Measurements from ENCODE around the gene EFCAB8.
"Not testable (repeated sequence)": the region's sequence is repeated elsewhere in the genome, so short reads cannot be mapped to it uniquely, and the experiment has no call there.

EFCAB8 gene

DNA sequence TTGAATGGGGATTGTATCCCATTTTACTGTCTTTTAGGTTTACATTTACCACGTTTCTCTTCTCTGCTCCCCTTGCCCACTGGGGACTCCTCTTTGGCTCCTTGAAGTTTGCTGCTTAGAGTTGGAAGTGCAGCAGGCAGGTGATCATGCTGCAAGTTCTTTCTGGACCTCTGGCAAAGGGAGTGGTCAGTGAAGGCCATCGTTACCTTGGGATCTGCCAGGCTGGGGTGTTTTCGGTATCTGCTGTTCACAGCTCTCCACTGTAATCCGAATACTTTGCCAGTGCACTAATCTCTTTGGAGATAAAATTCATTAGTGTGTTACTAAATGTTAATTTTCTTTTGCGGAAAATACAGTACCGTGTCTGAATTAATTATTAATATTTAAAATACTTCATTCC is 9.1 kb upstream of the EFCAB8 start:
- TF ChIP-seq, protein P1, sequence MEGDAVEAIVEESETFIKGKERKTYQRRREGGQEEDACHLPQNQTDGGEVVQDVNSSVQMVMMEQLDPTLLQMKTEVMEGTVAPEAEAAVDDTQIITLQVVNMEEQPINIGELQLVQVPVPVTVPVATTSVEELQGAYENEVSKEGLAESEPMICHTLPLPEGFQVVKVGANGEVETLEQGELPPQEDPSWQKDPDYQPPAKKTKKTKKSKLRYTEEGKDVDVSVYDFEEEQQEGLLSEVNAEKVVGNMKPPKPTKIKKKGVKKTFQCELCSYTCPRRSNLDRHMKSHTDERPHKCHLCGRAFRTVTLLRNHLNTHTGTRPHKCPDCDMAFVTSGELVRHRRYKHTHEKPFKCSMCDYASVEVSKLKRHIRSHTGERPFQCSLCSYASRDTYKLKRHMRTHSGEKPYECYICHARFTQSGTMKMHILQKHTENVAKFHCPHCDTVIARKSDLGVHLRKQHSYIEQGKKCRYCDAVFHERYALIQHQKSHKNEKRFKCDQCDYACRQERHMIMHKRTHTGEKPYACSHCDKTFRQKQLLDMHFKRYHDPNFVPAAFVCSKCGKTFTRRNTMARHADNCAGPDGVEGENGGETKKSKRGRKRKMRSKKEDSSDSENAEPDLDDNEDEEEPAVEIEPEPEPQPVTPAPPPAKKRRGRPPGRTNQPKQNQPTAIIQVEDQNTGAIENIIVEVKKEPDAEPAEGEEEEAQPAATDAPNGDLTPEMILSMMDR (conservative IDR thresholded peaks at IDR 0.05; ENCODE audit: control insufficient read depth, insufficient read depth, low read depth, low read length), result no peak
- DNase-seq (ENCODE audit: low read depth), result no peak
- no peak overlapping the region for H3K4me3 ChIP-seq (ENCODE audit: control insufficient read depth, low read depth, low read length)

DNA sequence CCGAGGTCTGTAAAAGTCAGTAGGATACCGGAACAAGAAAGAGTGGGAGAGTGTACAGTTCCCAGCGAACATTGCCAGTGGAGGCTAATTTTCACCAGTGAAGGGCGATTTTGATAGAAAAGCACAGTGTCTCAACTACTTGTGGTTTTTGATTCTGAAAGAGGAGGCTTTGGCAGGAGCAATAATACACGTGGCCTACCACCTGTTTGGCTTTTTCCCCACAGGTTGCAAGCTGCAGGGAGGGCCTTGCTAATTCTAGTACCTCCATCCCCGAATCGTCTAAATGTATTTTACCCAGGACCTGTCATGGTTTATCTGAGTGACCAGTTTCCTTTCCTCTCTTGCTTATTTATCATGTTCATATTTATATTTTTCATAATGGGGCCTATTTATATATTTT is 3.3 kb upstream of the EFCAB8 start:
- TF ChIP-seq, protein P1 (conservative IDR thresholded peaks at IDR 0.05; ENCODE audit: control insufficient read depth, insufficient read depth, low read depth, low read length), result no peak
- no peak for DNase-seq (ENCODE audit: low read depth)
- no peak overlapping the region for H3K4me3 ChIP-seq (ENCODE audit: control insufficient read depth, low read depth, low read length)

DNA sequence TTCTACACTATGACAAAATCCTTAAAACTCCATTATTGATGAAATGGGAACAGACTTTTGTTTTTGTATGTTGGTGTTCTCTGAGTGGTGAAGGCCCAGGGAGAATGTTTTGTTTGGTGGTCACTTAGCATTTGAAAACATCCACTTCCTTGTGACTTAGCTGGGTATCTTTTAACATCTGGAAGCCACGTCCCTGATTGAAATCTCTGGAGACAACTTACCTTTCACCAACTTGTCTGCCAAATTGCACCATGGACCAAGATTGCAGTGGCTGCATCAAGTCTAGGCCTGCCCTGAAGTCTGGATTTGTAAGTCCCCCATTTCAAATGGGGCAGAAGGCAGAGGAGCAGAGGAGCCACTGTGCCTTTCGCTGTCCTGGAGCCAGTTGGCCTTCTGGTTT is 534 bp upstream of the EFCAB8 start:
- TF ChIP-seq, protein P1 (conservative IDR thresholded peaks at IDR 0.05; ENCODE audit: control insufficient read depth, insufficient read depth, low read depth, low read length), result no peak
- no peak overlapping the region for H3K4me3 ChIP-seq (ENCODE audit: control insufficient read depth, low read depth, low read length)
- DNase-seq (ENCODE audit: low read depth), result peak; percentile 7

DNA sequence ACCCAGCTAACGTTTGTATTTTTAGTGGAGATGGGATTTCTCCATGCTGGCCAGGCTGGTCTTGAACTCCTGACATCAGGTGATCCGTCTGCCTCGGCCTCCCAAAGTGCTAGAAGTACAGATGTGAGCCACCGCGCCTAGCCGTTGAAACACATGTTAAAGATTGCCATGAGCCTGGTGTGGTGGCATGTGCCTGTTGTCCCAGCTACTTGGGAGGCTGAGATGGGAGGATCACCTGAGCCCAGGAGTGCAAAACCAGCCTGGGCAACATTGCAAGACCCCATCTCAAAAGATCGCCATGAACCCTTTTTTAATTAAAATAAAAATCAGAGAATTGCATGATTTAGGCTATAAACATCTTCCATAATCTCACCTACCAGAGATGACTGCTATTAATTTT is 2.7 kb downstream of the EFCAB8 start:
- TF ChIP-seq, protein P1 (conservative IDR thresholded peaks at IDR 0.05; ENCODE audit: control insufficient read depth, insufficient read depth, low read depth, low read length), result no peak
- no peak for DNase-seq (ENCODE audit: low read depth)
- H3K4me3 ChIP-seq (ENCODE audit: control insufficient read depth, low read depth, low read length), result no peak overlapping the region

DNA sequence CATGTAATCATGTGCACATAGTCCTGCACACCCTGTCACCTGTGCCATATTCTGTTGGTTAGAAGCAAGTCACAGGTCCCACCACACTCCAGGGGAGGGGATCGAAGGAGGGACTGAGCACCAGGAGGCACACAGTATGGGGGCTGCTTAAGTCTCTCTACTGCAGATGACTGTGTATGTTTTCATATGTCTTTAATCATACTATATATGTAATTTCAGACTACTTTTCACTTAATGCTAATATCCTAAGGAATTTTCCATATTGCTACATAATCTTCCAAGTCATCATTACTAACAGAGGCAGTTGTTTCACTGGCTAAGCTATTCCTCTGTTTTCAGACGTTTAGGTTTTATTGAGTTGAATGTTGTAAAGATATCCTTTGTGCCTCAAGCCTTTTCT is 10.8 kb downstream of the EFCAB8 start:
- TF ChIP-seq, protein P1 (conservative IDR thresholded peaks at IDR 0.05; ENCODE audit: control insufficient read depth, insufficient read depth, low read depth, low read length), result no peak
- H3K4me3 ChIP-seq (ENCODE audit: control insufficient read depth, low read depth, low read length), result no peak overlapping the region
- DNase-seq (ENCODE audit: low read depth), result no peak

DNA sequence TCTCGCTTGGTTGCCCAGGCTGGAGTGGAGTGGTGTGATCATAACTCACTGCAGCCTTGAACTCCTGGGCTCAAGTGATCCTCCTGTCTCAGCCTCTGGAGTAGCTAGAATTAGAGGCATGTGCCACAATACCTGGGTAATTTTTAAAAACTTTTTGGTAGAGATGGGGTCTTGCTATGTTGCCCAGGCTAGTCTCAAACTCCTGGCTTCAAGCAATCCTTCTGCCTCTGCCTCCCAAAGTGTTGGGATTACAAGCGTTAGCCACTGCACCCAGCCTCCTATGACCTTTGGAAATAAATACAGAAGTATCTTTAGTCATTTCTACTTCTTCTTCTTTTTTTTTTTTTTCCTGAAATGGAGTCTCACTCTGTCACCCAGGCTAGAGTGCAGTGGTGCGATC is 11.8 kb downstream of the EFCAB8 start:
- DNase-seq (ENCODE audit: low read depth), result not testable (repeated sequence)

DNA sequence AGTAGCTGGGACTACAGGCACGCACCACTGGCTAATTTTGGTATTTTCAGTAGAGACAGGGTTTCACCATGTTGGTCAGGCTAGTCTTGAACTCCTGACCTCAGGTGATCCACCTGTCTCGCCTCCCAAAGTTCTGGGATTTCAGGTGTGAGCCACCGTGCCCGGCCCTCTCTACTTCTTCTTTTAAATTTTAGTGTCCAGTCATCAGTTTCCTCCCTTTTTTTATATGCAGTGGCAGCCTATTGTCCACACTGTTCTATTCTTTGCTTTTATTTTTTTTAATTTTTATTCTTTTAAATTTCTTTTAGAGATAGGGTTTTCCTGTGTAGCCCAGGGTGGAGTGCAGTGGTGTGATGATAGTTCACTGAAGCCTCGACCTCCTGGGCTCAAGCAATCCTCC is 12.3 kb downstream of the EFCAB8 start:
- H3K4me3 ChIP-seq (ENCODE audit: control insufficient read depth, low read depth, low read length), result no peak overlapping the region
- no peak for DNase-seq (ENCODE audit: low read depth)
- TF ChIP-seq, protein P1 (conservative IDR thresholded peaks at IDR 0.05; ENCODE audit: control insufficient read depth, insufficient read depth, low read depth, low read length), result no peak

More for the DNA sequence above, 11.8 kb downstream of the EFCAB8 start:
- not testable (repeated sequence) for H3K4me3 ChIP-seq (ENCODE audit: control insufficient read depth, low read depth, low read length)

All from fibroblast of mammary gland (primary cell).